ENCODE data around the gene BRMS1. TPM values are rescaled to one million over a fixed set of nuclear protein-coding genes. Genes with fewer than 3 reads are reported as not detected.
"Not testable (repeated sequence)": the region's sequence is repeated elsewhere in the genome, so short reads cannot be mapped to it uniquely, and the experiment has no call there.

BRMS1 gene
- total and polyA plus RNA-seq, 10 of the 15 experiments (the other 5 are each of a cell fraction or from before 2014, with no cell fraction given): 2.1 to 85.3 (median 48.5) TPM

- ChIA-PET CTCF (interaction anchor here (3.0 kb wide), 1 partner anchor 26 kb away, joined by 12 read pairs; no protein-coding TSS in a partner anchor), POLR2A (no interaction called here), RAD21 (ENCODE audit: unreplicated experiment) (interaction anchor here (0.7 kb wide), 1 partner anchor 47 kb away, joined by 6 read pairs; no protein-coding TSS in a partner anchor), SMC1A (ENCODE audit: uncharacterized antibody, unreplicated experiment) (no interaction called here)
- H3K4me3 ChIP-seq: no peak overlapping the region
- ATAC-seq: peak; percentile 41; the same call in 2 of the 3 replicates
- TF ChIP-seq POLR2AphosphoS2 (IDR thresholded peaks at IDR 0.05; ENCODE audit: low read depth, low read length) (0 out of 2 replicates have a peak, but pooled peaks have one; percentile 31), NR2F1 (conservative IDR thresholded peaks at IDR 0.05) (peak; percentile 30; the same call in 1 of the 2 replicates), SMC3 (IDR thresholded peaks at IDR 0.05; ENCODE audit: borderline replicate concordance, low read length) (no peak), BCL3 (IDR thresholded peaks at IDR 0.05; ENCODE audit: borderline replicate concordance, insufficient read depth, low read depth, low read length, poor library complexity, severe bottlenecking) (no peak)
- 19% methylated on average over 3 of the region's 3 CpGs for WGBS (ENCODE audit: insufficient coverage, insufficient replicate concordance, low lambda C conversion rate, missing lambda C conversion rate)
- H3K9ac ChIP-seq (ENCODE audit: control insufficient read depth, insufficient read depth, low read length): no peak overlapping the region
- H3K27ac ChIP-seq (ENCODE audit: control insufficient read depth, insufficient read depth): no peak overlapping the region
- intact Hi-C loops (cut with micrococcal nuclease; ENCODE audit: unreplicated experiment): no loop called here
- no peaks in the 10 kb centered on the region for H3K4me1 ChIP-seq (ENCODE audit: control insufficient read depth, insufficient read depth, low read length)
- in situ Hi-C loops (cut with MboI): no loop called here
- no peak for FAIRE-seq
- no peaks in the 10 kb centered on the region for H3K27me3 ChIP-seq (replicated peaks in 1 of 2; ENCODE audit: control insufficient read depth in 2 of 2, insufficient read depth in 2 of 2, low read length in 1 of 2)
- no peak overlapping the region for H3K4me2 ChIP-seq (ENCODE audit: control insufficient read depth, insufficient read depth)
- no TSS peak for BruUV-seq (replicated peaks)
- H3K9me3 ChIP-seq (replicated peaks; ENCODE audit: control insufficient read depth, insufficient read depth, low read length): no peaks in the 10 kb centered on the region
- no peaks in the 10 kb centered on the region for H3K79me2 ChIP-seq (ENCODE audit: control insufficient read depth, insufficient read depth, low read length)
- no peak overlapping the region for H2AFZ ChIP-seq (ENCODE audit: control insufficient read depth, low read depth, low read length)
- DNase-seq (ENCODE audit: low read depth, low spot score): no peak
- H4K20me1 ChIP-seq (ENCODE audit: control insufficient read depth, insufficient read depth): no peaks in the 10 kb centered on the region
- 0 out of 4 replicates have a peak, but pooled peaks cover 0 to 2% of the 10 kb centered on the region in 2 experiments for H3K36me3 ChIP-seq (ENCODE audit: control insufficient read depth in 2 of 2, insufficient read depth in 2 of 2, low read length in 1 of 2)
Measured at GRCh38 chr11:66359662-66360087, 14.8 kb upstream of the BRMS1 start.

GRCh38 chr11:66350560-66351235, 5.8 kb upstream of the BRMS1 start:
- H3K36me3 ChIP-seq (ENCODE audit: control insufficient read depth in 2 of 2, insufficient read depth in 2 of 2, low read length in 1 of 2); H3K4me2 ChIP-seq (ENCODE audit: control insufficient read depth, insufficient read depth); intact Hi-C loops (cut with micrococcal nuclease; ENCODE audit: unreplicated experiment); H3K9me3 ChIP-seq (replicated peaks; ENCODE audit: control insufficient read depth, insufficient read depth, low read length); H3K27me3 ChIP-seq (replicated peaks in 1 of 2; ENCODE audit: control insufficient read depth in 2 of 2, insufficient read depth in 2 of 2, low read length in 1 of 2); H3K4me3 ChIP-seq; ATAC-seq; H2AFZ ChIP-seq (ENCODE audit: control insufficient read depth, low read depth, low read length); H3K9ac ChIP-seq (ENCODE audit: control insufficient read depth, insufficient read depth, low read length); DNase-seq (ENCODE audit: low read depth, low spot score); H3K27ac ChIP-seq (ENCODE audit: control insufficient read depth, insufficient read depth); H3K4me1 ChIP-seq (ENCODE audit: control insufficient read depth, insufficient read depth, low read length); BruUV-seq (replicated peaks); in situ Hi-C loops (cut with MboI); H4K20me1 ChIP-seq (ENCODE audit: control insufficient read depth, insufficient read depth); RAD21 ChIA-PET (ENCODE audit: unreplicated experiment); FAIRE-seq; H3K79me2 ChIP-seq (ENCODE audit: control insufficient read depth, insufficient read depth, low read length): not testable (repeated sequence)
- WGBS (ENCODE audit: insufficient coverage, insufficient replicate concordance, low lambda C conversion rate, missing lambda C conversion rate): 79% methylated on average over 8 of the region's 8 CpGs
- CTCF ChIA-PET: interaction anchor here (0.6 to 2.4 kb wide), 5 partner anchors 13 to 50 kb away, joined by 4 to 13 read pairs (median 7); no protein-coding TSS in a partner anchor
- SMC1A ChIA-PET (ENCODE audit: uncharacterized antibody, unreplicated experiment): interaction anchor here (1.4 kb wide), 1 partner anchor 39 kb away, joined by 3 read pairs; no protein-coding TSS in a partner anchor
- POLR2A ChIA-PET: interaction anchor here (0.6 kb wide), 1 partner anchor 260 kb away, joined by 4 read pairs; no protein-coding TSS in a partner anchor

Measured in GM12878 (cell line).